ENCODE data around the gene MNDA.

MNDA gene

GRCh38 chr1:158803678-158804077 lies 27.5 kb upstream of the MNDA start:
- TF ChIP-seq CTCF (conservative IDR thresholded peaks at IDR 0.05; ENCODE audit: control insufficient read depth, insufficient read depth, low read depth, low read length) = no peak
- no peak overlapping the region for H3K4me3 ChIP-seq (ENCODE audit: control insufficient read depth, low read depth, low read length)
- DNase-seq (ENCODE audit: low read depth) = no peak

GRCh38 chr1:158806916-158807536 lies 24.1 kb upstream of the MNDA start:
- DNase-seq (ENCODE audit: low read depth) = no peak
- TF ChIP-seq CTCF (conservative IDR thresholded peaks at IDR 0.05; ENCODE audit: control insufficient read depth, insufficient read depth, low read depth, low read length) = no peak
- no peak overlapping the region for H3K4me3 ChIP-seq (ENCODE audit: control insufficient read depth, low read depth, low read length)

DNA sequence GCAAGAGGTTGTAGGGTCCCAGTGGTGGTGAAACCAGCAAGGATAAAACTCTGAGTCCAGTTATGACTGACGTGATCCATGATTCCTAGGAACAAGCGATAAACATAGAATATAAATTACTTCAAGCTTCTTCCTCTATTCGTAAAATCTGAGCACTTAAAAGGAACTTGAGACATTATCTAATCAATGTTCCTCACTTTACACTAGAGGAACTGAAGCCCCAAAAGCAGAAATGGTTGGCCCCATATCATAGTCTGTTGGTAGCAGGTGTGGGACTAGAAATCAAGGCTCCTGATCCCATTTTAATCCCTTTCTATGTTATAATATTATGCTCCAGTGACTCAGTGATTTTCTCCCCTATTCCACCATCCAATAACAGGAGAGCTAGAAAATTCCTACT lies 21.9 kb upstream of the MNDA start:
- DNase-seq (ENCODE audit: low read depth) = no peak
- no peak for TF ChIP-seq CTCF (conservative IDR thresholded peaks at IDR 0.05; ENCODE audit: control insufficient read depth, insufficient read depth, low read depth, low read length)
- H3K4me3 ChIP-seq (ENCODE audit: control insufficient read depth, low read depth, low read length) = no peak overlapping the region

DNA sequence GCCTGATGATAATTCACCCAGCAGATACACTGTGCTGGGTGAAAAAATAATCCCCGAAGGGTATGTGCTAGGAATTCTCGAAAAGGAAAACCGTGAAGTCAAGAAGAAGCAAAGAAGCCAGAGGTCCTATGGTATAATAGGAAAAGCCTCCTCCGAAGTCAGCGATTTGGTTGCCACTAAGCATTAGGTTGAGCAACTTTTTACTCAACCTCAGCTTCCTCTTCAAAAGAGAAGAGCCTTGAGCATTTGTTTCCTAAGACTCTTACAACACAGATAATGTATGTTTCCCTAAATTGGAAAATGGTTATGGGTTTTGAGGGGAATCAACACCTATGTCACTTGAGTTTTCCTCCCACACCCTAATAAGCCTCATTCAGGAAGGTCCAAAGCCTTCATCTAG lies 21.3 kb upstream of the MNDA start:
- no peak overlapping the region for H3K4me3 ChIP-seq (ENCODE audit: control insufficient read depth, low read depth, low read length)
- no peak for TF ChIP-seq CTCF (conservative IDR thresholded peaks at IDR 0.05; ENCODE audit: control insufficient read depth, insufficient read depth, low read depth, low read length)
- DNase-seq (ENCODE audit: low read depth) = no peak

DNA sequence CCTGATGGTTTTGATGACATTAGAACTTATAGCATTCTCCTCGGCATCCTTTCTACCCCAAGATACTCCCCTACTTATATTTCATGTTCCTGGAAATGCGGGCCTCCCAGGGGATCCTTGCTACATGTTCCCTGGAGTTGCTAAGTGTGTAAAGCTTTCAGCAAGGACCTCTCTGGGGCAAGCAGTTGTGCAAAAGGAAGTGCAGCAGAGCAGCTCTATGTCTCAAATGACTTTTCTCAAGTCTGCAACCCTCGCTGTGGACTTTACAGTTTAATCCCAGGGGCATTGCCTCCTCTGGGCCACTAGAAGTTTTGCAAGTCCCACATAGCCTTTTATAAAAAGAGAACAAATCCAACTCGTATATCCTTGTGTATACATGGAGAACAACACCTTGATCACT lies 20.8 kb upstream of the MNDA start:
- TF ChIP-seq CTCF (conservative IDR thresholded peaks at IDR 0.05; ENCODE audit: control insufficient read depth, insufficient read depth, low read depth, low read length) = no peak
- no peak for DNase-seq (ENCODE audit: low read depth)
- H3K4me3 ChIP-seq (ENCODE audit: control insufficient read depth, low read depth, low read length) = no peak overlapping the region

GRCh38 chr1:158812336-158812735 lies 18.8 kb upstream of the MNDA start:
- no peak overlapping the region for H3K4me3 ChIP-seq (ENCODE audit: control insufficient read depth, low read depth, low read length)
- no peak for TF ChIP-seq CTCF (conservative IDR thresholded peaks at IDR 0.05; ENCODE audit: control insufficient read depth, insufficient read depth, low read depth, low read length)
- no peak for DNase-seq (ENCODE audit: low read depth)

DNA sequence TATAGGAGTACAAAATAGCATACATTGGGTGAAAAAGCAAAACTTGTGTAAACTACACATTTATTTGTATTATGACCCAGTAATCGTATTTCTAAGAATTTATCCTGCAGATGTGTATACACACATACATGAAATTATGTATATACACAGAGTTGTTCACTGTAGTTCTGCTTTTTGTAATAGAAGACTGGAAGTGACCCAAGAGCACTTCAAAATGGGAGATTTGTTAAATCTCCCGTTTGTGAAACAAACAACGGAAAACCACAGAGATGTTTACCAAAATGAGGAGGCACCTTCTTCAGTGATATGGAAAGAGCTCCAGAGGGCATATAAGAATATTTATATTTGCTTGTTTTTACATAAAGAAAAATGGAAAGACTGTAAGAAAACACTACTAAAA lies 18.0 kb upstream of the MNDA start:
- no peak overlapping the region for H3K4me3 ChIP-seq (ENCODE audit: control insufficient read depth, low read depth, low read length)
- no peak for TF ChIP-seq CTCF (conservative IDR thresholded peaks at IDR 0.05; ENCODE audit: control insufficient read depth, insufficient read depth, low read depth, low read length)
- no peak for DNase-seq (ENCODE audit: low read depth)

Data from fibroblast of mammary gland (primary cell).